KOPT-K1 (cell line): Measurements from ENCODE around the gene PTDSS2.
A peak's percentile ranks its signal among the peaks of the same experiment; 100 is the strongest.
"Not testable (repeated sequence)": the region's sequence is repeated elsewhere in the genome, so short reads cannot be mapped to it uniquely, and the experiment has no call there.

ENCODE experiments used
- H3K27ac ChIP-seq: fragments of 200-600 bp; sonication (generic); 2 replicates; pipeline ENCODE4 v1.5.1; 2016; ENCODE audit warnings: antibody characterized with exemption, mild to moderate bottlenecking, low read depth, low read length; ENCODE audit not compliant: poor library complexity, severe bottlenecking
- H3K36me3 ChIP-seq: fragments of 200-600 bp; sonication (generic); 2 replicates; pipeline ENCODE4 v1.5.1; 2017; ENCODE audit warnings: antibody characterized with exemption, mild to moderate bottlenecking, low read length, moderate library complexity; ENCODE audit not compliant: insufficient read depth
- H3K9me3 ChIP-seq: fragments of 200-600 bp; sonication (generic); 2 replicates; pipeline ENCODE4 v1.5.1; 2017; ENCODE audit warnings: antibody characterized with exemption, low read length, mild to moderate bottlenecking; ENCODE audit not compliant: insufficient read depth, poor library complexity, severe bottlenecking

Gene PTDSS2

DNA sequence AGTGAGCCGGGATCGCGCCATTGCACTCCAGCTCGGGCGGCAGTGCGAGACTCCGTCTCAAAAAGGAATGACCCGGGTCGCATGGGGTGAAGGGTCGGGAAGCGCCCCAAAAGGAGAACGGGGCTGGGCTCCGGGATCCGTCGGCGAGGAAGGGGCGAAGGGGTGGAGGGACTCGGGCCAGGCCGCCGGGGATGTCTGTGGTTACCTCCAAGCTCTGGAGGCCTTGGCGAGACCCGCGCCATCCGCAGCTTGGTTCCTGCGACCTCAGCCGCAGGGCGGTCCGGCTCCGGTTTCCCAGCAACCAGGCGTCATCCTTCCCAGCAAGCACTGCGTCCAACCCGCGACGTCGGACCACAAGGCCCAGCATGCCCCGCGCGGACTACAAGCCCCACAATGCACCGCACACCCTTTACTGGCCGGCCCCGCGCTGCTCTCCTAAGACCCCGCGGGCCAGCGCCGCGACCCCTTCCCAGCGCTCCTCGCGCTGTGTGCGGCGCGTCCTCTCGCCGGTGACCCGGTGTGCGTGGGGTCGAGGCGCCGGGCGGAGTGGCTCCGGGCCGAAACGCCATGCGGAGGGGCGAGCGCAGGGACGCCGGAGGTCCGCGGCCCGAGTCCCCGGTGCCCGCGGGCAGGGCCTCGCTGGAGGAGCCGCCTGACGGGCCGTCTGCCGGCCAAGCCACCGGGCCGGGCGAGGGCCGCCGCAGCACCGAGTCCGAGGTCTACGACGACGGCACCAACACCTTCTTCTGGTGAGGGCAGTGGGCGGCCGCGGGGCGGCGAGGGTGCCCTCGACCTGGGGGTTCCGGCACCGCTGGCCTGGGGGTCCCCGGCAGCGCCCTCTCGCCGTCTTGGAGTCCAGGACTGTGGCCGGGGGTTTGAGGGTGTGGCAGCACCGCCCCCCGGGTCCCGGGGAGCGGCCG lies at the start of gene PTDSS2:
TSS of gene PTDSS2 (plus strand) at position 391 of the 920 bp plus-strand sequence. CDS start at position 568, 177 bp downstream.
- peaks cover 29% of the 10 kb centered on the region for H3K36me3 ChIP-seq
- peak within 1 kb of the TSS; percentile 68 for H3K27ac ChIP-seq
- no peaks in the 10 kb centered on the region for H3K9me3 ChIP-seq

DNA sequence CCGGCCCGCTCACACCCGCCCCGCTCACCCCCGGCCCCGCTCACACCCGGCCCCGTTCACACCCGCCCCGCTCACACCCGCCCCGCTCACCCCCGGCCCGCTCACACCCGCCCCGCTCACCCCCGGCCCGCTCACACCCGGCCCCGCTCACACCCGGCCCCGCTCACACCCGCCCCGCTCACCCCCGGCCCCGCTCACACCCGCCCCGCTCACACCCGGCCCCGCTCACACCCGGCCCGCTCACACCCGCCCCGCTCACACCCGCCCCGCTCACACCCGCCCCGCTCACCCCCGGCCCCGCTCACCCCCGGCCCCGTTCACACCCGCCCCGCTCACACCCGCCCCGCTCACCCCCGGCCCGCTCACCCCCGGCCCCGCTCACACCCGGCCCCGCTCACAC lies 48.9 kb upstream of the PTDSS2 start:
- not testable (repeated sequence) for H3K27ac ChIP-seq, H3K9me3 ChIP-seq, H3K36me3 ChIP-seq

DNA sequence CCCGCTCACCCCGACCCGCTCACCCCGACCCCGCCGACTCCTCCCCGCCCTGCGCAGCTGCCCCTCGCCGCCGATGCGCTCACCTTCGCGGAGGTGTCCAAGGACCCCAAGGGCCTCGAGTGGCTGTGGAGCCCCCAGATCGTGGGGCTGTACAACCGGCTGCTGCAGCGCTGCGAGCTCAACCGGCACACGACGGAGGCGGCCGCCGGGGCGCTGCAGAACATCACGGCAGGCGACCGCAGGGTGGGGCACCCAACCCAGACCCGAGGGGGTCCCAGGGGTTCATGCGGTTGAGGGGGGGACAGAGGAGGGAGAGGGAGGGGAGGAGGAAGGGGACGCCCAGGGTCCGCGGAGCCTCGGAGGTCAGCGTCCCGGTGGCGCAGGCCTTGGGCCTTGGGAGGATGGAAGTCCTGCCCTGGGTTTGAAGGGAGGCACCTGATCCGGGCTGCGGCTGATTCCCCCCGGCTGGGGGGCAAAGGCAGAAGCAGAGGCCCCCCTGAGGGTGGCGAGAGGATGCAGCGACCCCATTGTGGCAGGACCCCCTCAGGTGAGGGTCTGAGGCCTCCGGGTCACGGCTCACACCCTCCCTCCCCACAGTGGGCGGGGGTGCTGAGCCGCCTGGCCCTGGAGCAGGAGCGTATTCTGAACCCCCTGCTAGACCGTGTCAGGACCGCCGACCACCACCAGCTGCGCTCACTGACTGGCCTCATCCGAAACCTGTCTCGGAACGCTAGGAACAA lies 46.9 kb upstream of the PTDSS2 start:
- Histone ChIP-seq H3K36me3 (no peaks in the 10 kb centered on the region), H3K9me3 (peaks cover 5% of the 10 kb centered on the region), H3K27ac (no peak overlapping the region)

DNA sequence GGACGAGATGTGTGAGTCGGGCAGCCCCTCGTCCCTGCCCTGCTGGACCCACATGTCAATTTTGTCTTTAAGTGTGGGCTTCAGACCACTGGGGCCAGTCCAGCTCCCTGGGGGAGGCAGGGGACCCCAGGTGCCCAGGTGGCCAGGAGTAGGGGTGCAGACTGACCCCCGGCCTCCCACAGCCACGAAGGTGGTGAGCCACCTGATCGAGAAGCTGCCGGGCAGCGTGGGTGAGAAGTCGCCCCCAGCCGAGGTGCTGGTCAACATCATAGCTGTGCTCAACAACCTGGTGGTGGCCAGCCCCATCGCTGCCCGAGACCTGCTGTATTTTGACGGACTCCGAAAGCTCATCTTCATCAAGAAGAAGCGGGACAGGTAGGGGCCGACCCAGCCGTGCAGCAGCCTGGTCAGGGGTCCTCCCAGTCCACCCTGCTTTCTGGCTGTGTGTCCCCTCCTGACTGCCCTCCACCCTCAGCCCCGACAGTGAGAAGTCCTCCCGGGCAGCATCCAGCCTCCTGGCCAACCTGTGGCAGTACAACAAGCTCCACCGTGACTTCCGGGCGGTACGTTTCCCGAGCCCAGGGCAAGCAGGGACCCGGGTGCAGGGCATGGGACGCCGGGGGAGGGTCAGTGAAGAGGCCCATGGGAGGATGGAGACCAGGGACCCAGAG lies 46.2 kb upstream of the PTDSS2 start:
- Histone ChIP-seq H3K9me3 (peaks cover 5% of the 10 kb centered on the region), H3K36me3 (no peaks in the 10 kb centered on the region), H3K27ac (no peak overlapping the region)

DNA sequence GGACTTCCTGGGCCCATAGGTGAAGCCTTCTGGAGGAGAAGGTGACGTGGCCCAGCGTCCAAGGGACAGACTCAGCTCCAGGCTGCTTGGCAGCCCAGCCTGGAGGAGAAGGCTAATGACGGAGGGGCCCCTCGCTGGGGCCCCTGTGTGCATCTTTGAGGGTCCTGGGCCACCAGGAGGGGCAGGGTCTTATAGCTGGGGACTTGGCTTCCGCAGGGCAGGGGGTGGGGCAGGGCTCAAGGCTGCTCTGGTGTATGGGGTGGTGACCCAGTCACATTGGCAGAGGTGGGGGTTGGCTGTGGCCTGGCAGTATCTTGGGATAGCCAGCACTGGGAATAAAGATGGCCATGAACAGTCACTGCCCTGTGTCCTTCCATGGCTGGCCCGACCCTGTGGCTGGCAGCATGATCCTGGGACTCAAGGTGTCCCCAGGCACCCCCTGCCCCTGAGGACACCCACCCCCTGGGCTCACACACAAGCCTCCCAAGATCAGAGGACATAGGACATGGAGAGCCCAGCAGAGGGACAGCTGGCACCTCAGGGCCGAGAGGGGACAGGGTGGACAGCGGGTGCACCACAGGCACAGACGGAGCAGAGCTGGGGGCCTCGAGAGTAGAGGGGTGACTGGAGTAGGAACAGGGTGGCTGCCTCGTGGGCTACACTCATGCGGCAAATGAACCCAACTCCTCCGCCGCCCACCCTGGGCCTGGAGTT lies 45.4 kb upstream of the PTDSS2 start:
- Histone ChIP-seq H3K27ac (no peak overlapping the region), H3K9me3 (peaks cover 2% of the 10 kb centered on the region), H3K36me3 (no peaks in the 10 kb centered on the region)

DNA sequence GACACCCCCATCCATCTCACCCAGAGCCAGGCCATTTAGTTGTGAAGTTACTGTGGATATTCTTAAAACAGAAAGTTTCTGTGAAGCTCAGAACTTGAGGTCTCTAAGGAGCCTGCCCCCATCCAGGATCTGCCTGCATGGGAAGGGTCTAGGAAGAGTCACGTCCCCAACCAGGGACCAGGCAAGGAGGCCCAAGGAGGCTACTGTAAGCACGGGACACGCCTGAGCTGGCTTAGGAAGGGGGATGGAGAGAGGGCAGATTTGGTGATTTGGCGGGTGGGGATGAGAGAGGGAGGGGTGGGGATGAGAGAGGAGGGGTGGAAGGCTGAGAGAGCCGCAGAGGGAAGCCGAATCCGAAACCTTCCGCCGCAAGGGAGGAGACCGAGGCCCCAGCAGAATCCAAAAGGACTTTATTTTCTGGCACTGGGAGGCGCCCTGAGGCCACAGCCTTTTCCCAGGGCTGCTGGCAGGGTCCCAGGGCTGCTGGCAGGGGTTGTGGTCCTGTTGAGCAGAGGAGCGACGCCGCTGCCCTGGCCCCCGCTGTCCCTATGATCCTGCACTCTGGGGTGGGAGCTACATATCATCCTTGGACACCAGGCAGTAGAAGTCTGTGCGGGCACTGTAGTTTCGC lies 44.6 kb upstream of the PTDSS2 start:
- Histone ChIP-seq H3K27ac (no peak overlapping the region), H3K9me3 (no peaks in the 10 kb centered on the region)

DNA sequence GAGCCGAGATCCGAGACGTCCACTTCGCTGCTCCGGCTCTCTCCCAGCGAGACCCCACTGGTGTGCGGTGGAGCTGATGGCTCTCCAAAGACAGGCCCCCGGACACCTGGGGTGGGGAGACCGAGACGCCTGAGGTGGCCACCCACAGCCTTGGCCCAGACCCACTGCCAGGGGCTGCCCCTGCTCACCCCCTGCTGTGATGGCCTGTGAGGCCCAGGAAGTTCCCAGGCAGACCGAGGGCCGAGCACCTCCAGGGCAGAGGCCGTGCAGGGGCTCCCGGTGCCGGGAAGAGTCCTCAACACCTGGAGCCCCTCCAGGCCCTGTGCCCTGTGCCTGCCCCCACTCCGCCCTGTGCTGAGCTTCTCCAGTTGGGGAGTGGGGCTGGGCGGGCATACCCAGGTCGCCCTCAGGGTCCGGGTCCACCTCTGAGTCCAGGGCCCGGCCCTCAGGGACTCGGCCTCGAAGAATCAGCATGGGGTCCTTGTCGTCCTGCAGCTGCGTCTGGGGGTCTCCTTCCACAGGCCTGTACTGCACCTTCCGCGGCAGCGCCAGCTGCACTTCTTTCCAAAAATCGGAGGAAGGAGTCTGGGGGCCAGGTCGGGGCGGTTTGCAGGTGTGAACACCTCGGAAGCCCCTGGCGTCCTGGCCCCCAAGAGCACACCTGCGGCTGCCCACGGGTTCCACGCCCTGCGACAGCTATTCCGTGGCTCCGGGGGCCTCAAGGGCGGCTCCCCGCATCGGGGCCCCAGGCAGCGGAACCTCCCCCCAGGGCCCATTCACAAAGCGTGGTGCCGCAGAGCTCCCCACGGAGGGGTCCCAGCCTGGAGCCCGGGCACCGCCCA lies 43.9 kb upstream of the PTDSS2 start:
- H3K36me3 ChIP-seq, result no peaks in the 10 kb centered on the region
- H3K27ac ChIP-seq, result peak overlapping the region; percentile 48
- H3K9me3 ChIP-seq, result no peaks in the 10 kb centered on the region

More for the DNA sequence above, 44.6 kb upstream of the PTDSS2 start:
- H3K36me3 ChIP-seq, result no peaks in the 10 kb centered on the region

DNA sequence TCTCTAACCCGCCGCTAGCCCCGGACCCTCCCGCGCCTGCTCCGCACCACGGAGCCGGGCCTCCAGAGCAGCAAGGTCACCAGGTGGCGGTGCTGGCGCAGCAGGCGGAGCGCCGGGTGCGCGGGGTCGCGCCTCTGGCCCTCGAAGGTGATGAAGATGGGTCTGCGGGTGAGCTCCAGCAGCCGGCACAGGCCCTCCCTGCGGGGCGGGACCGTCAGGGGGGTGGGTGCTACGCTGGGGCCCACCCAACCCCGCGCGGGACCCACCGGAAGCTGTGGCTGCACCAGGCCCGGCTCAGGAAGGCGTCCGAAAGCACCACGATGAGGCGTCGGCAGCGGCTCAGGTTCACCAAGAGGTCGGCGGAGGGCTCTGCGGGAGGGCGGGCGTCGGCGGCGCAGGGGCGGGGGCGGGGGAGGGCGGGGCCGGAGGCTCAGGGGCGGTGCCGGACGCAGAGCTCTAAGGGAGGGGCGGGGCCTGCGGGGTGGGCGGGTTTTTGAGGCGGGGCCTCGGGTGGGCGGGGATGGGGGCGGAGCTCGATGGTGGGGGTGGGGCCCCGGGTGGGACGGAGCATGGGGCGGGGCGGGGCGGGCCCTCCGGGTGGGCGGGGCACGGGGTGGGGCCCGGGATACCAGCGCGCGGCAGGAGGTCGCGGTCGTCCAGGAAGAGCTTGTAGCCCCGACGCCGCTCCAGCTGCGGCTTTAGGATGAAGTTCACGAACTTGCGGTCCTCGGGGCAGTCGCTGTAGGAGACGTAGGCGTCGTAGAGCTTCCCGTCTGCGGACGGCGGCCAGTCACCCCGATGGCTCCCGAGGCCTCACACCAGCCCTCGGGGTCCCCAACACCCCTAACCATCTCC lies 43.1 kb upstream of the PTDSS2 start:
- H3K27ac ChIP-seq, result peak overlapping the region; percentile 48
- H3K36me3 ChIP-seq, result no peaks in the 10 kb centered on the region
- H3K9me3 ChIP-seq, result no peaks in the 10 kb centered on the region

DNA sequence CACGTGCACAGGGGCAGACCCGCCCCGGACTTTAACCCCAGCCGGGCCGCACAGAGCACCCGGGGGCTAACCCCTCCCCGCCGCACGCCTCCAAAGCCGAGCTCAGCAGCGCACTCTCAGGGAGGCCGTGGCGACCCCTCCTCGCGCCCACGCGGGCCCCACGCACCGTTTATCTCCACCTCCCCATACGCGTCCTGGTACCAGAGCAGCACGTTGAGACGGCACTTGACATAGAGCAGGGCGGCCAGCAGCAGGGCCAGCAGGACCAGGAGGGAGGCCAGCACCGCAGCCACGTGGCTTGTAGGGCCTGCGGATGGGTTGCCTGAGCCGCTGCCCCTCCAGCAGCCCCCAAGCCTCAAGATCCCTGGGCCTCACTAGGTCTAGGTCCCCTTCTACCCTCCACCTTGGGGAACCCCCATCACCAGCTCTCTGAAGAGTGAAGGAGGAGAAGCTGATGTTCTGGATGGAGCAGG lies 42.4 kb upstream of the PTDSS2 start:
- Histone ChIP-seq H3K9me3 (no peaks in the 10 kb centered on the region), H3K27ac (peak overlapping the region; percentile 36), H3K36me3 (no peaks in the 10 kb centered on the region)

DNA sequence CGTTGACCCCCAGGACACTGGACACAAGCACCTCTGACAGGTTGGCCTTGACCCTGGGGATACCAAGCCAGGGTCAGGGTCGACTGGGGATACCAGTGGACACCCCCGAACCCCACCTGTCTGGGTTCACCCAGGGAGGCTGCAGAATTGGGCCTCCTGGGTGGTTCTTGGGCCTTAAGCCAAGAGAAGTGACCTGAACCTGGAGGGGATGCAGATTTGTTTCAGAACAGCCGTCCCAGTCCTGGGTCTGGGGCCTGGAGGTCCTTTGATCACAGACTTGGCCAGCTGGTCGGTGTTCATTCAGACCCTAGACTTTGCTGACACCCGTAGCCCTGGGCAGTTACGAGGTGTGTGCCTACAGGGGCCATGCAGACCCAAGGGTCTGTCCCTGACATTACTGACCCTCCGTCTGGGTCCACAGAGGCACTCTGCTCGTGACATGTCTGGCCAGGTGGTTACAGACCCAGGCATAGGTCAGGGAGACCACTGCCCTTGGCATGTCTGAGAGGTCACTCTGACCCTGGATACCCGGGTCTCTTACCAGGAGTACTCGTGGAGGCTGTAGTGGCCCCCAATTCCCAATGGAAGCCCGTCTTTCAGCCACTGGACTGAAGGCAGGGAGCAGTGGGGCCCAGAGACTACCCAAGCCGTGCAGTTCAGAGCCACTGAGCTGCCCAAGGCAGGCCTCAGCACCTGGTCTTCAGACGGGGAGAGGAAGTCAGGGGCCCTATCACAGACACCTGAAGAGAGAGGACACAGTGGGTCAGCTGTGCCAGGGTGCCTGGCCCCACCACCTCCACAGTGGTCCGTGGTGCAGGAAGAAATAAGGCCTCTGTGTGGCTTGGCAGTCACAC lies 41.7 kb upstream of the PTDSS2 start:
- Histone ChIP-seq H3K36me3 (no peaks in the 10 kb centered on the region), H3K9me3 (no peaks in the 10 kb centered on the region)

DNA sequence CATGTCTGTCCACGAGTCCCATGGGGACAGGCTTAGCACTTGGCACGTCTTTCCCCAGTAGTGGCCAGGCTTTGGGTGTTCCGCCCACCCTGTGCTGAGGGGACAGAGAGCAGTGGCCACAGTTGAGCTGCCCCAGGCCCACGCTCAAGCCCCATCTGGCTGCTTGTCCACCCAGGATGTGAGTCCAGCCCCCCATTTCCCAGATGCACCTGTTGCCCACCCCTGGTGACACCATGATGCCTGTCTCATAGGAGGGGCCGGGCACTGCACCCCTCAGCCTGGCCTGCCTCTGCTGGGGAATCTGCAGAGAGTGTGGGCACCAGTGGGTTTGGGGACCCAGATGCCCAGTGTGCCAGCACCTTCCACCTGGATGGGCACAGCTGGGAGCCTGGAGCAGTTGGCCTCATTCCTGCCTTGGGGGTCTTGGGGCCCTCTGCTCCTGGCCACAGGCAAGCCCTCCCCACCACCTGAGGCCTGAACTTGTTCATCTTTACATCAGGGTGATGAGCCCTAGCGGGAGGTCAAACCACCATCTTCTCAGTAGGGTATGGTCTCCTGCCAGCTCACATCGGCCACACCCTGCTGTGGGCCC lies 41.0 kb upstream of the PTDSS2 start:
- Histone ChIP-seq H3K27ac (no peak overlapping the region), H3K9me3 (no peaks in the 10 kb centered on the region), H3K36me3 (no peaks in the 10 kb centered on the region)

More for the DNA sequence above, 41.7 kb upstream of the PTDSS2 start:
- no peak overlapping the region for H3K27ac ChIP-seq
